Thyroid gland (tissue), 4 donors: ENCODE results near the gene RBMS1. TPM values are rescaled to one million over a fixed set of nuclear protein-coding genes. Genes with fewer than 3 reads are reported as not detected.

Source experiments
- DNase-seq, 2 donors: peaks; one replicate each; pipeline ENCODE4 v3.0.0-alpha.2; 2019
- H3K27ac ChIP-seq, 3 donors: fragments of 200-600 bp; sonication (generic); 1 replicate in 2 of 3; 2 replicates in 1 of 3; pipeline ENCODE4 v1.5.1; 2016 to 2019; ENCODE audit warnings: mild to moderate bottlenecking in 1 of 3, moderate library complexity in 1 of 3
- H3K27me3 ChIP-seq: fragments of 200-600 bp; sonication (generic); one replicate; pipeline ENCODE4 v1.5.1; 2019
- H3K36me3 ChIP-seq, 2 donors: fragments of 200-600 bp; sonication (generic); one replicate each; pipeline ENCODE4 v1.5.1; 2016 to 2019
- H3K4me1 ChIP-seq, 2 donors: fragments of 200-600 bp; sonication (generic); one replicate each; pipeline ENCODE4 v1.5.1; 2017 to 2019
- H3K4me3 ChIP-seq, 3 donors: fragments of 200-600 bp; sonication (generic); replicated peaks in 1 of 3; 1 replicate in 2 of 3; 2 replicates in 1 of 3; pipeline ENCODE4 v1.5.1; 2016; ENCODE audit warnings: mild to moderate bottlenecking in 1 of 3
- H3K9me3 ChIP-seq: fragments of 200-600 bp; sonication (generic); one replicate; pipeline ENCODE4 v1.5.1; 2017
- POLR2A ChIP-seq, 2 donors: fragments of 450-650 bp; IDR thresholded peaks; one replicate each; pipeline ENCODE4 v1.6.1; 2017; ENCODE audit warnings: antibody characterized with exemption in 2 of 2, mild to moderate bottlenecking in 2 of 2, moderate library complexity in 1 of 2
- WGBS, 2 donors: methylation state at CpG; one replicate each; pipeline ENCODE4 v1.1.5; 2017; 5-methylcytosine and 5-hydroxymethylcytosine counted together
- intact Hi-C: fragments of 100-400 bp; cut with DNase I; formaldehyde crosslinking; loops from one replicate; pipeline ENCODE4 v1.15.1; 2023
- total RNA-seq, 4 donors: library from RNA; depleted of rRNA; stranded (reverse); fragments of >200 nt; gene quantifications; one replicate each; pipeline ENCODE4 v1.2.3, GENCODE V29; 2016
- TF ChIP-seq, protein P1 (sequence below), 6 experiments: fragments of 200-600 bp in 3 of 6; fragments of 450-650 bp in 3 of 6; sonication (generic) in 3 of 6; IDR thresholded peaks; one replicate each; pipeline ENCODE4 v1.5.1; 2016 to 2019; ENCODE audit warnings: antibody characterized with exemption in 6 of 6, mild to moderate bottlenecking in 2 of 6, inconsistent platforms in 1 of 6, moderate library complexity in 1 of 6

The RBMS1 gene
- total RNA-seq, 4 donors from 2014 or later: 50.9 to 80.1 (median 69.0) TPM

GRCh38 chr2:160303076-160303475 is 190.5 kb downstream of the RBMS1 start:
- intact Hi-C loops: no loop called here
- Histone ChIP-seq H3K27me3 (no peaks in the 10 kb centered on the region), H3K27ac (no peak overlapping the region), H3K36me3 (peaks cover 5 to 7% of the 10 kb centered on the region in 2 donors), H3K9me3 (no peaks in the 10 kb centered on the region), H3K4me3 (no peak overlapping the region), H3K4me1 (peaks cover 3 to 9% of the 10 kb centered on the region in 2 donors)
- 71 to 81% methylated on average over 2 of the region's 2 CpGs for WGBS, 2 donors
- TF ChIP-seq POLR2A (IDR thresholded peaks at IDR 0.05): no peak
- TF ChIP-seq, protein P1, sequence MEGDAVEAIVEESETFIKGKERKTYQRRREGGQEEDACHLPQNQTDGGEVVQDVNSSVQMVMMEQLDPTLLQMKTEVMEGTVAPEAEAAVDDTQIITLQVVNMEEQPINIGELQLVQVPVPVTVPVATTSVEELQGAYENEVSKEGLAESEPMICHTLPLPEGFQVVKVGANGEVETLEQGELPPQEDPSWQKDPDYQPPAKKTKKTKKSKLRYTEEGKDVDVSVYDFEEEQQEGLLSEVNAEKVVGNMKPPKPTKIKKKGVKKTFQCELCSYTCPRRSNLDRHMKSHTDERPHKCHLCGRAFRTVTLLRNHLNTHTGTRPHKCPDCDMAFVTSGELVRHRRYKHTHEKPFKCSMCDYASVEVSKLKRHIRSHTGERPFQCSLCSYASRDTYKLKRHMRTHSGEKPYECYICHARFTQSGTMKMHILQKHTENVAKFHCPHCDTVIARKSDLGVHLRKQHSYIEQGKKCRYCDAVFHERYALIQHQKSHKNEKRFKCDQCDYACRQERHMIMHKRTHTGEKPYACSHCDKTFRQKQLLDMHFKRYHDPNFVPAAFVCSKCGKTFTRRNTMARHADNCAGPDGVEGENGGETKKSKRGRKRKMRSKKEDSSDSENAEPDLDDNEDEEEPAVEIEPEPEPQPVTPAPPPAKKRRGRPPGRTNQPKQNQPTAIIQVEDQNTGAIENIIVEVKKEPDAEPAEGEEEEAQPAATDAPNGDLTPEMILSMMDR (IDR thresholded peaks at IDR 0.05): no peak
- no peak for DNase-seq

- WGBS, 2 donors: 91% methylated on average over 2 of the region's 2 CpGs
Measured at GRCh38 chr2:160301420-160301819, 192.2 kb downstream of the RBMS1 start.

GRCh38 chr2:160300203-160300602 is 193.4 kb downstream of the RBMS1 start:
- intact Hi-C loops: no loop called here
- Histone ChIP-seq H3K27me3 (no peaks in the 10 kb centered on the region), H3K4me1 (peaks cover 3 to 9% of the 10 kb centered on the region in 2 donors), H3K9me3 (no peaks in the 10 kb centered on the region), H3K27ac (no peak overlapping the region), H3K36me3 (peaks cover 5 to 7% of the 10 kb centered on the region in 2 donors), H3K4me3 (no peak overlapping the region)
- WGBS, 2 donors: 91 to 97% methylated on average over 1 of the region's 1 CpG
- TF ChIP-seq POLR2A (IDR thresholded peaks at IDR 0.05): no peak
- TF ChIP-seq, protein P1 (IDR thresholded peaks at IDR 0.05): no peak
- DNase-seq: no peak

More at GRCh38 chr2:160301420-160301819, 192.2 kb downstream of the RBMS1 start:
- H3K27ac ChIP-seq: no peak overlapping the region
- TF ChIP-seq POLR2A (IDR thresholded peaks at IDR 0.05): no peak
- TF ChIP-seq, protein P1 (IDR thresholded peaks at IDR 0.05): no peak
- intact Hi-C loops: no loop called here
- no peak for DNase-seq
- H3K4me1 ChIP-seq: peaks cover 3 to 9% of the 10 kb centered on the region in 2 donors
- peaks cover 5 to 7% of the 10 kb centered on the region in 2 donors for H3K36me3 ChIP-seq
- no peak overlapping the region for H3K4me3 ChIP-seq
- no peaks in the 10 kb centered on the region for H3K9me3 ChIP-seq
- H3K27me3 ChIP-seq: no peaks in the 10 kb centered on the region

DNA sequence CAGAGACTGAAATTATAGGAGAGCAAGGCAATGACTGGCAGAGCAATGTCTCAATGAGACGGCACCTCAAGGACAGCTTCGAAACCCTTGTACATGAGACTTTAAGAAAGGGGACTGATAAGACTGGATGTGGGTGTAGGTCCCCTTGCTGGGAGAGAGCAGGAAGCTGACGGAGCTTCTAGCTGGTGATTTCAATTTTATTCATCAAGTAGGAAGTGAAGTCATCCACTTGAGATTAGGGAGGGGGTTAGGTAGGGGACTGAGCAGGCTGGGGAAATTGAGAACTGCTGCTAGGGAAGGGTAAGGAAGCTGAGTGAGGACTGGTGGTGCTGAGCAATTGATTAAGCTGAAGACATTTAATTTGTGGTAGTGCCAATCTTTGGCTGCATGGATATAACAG is 194.1 kb downstream of the RBMS1 start:
- WGBS, 2 donors: 90 to 91% methylated on average over 3 of the region's 3 CpGs
- peaks cover 5 to 7% of the 10 kb centered on the region in 2 donors for H3K36me3 ChIP-seq

GRCh38 chr2:160298960-160299359 is 194.6 kb downstream of the RBMS1 start:
- Histone ChIP-seq H3K4me1 (peaks cover 7 to 9% of the 10 kb centered on the region in 2 donors), H3K27ac (no peak overlapping the region), H3K9me3 (no peaks in the 10 kb centered on the region), H3K36me3 (peaks cover 5 to 7% of the 10 kb centered on the region in 2 donors), H3K27me3 (no peaks in the 10 kb centered on the region), H3K4me3 (no peak overlapping the region)
- intact Hi-C loops: no loop called here
- DNase-seq: no peak
- TF ChIP-seq POLR2A (IDR thresholded peaks at IDR 0.05): no peak
- TF ChIP-seq, protein P1 (IDR thresholded peaks at IDR 0.05): no peak
- WGBS, 2 donors: 97 to 100% methylated on average over 1 of the region's 1 CpG

More for the DNA sequence above, 194.1 kb downstream of the RBMS1 start:
- no peak overlapping the region for H3K4me3 ChIP-seq
- peaks cover 3 to 9% of the 10 kb centered on the region in 2 donors for H3K4me1 ChIP-seq
- no peak overlapping the region for H3K27ac ChIP-seq
- TF ChIP-seq POLR2A (IDR thresholded peaks at IDR 0.05): no peak
- TF ChIP-seq, protein P1 (IDR thresholded peaks at IDR 0.05): no peak
- H3K27me3 ChIP-seq: no peaks in the 10 kb centered on the region
- intact Hi-C loops: no loop called here
- DNase-seq: no peak
- H3K9me3 ChIP-seq: no peaks in the 10 kb centered on the region
